ENCODE measurements around the gene LSS. TPM values are rescaled to one million over a fixed set of nuclear protein-coding genes. Genes with fewer than 3 reads are reported as not detected.
"Not testable (repeated sequence)": the region's sequence is repeated elsewhere in the genome, so short reads cannot be mapped to it uniquely, and the experiment has no call there.

LSS gene
- total RNA-seq, 1 donor from 2014 or later = 108 TPM

GRCh38 chr21:46149205-46149901 lies 79.2 kb downstream of the LSS start:
- intact Hi-C loops (cut with DNase I) = no loop called here
- Histone ChIP-seq H3K4me3 (no peak overlapping the region), H3K36me3 (no peaks in the 10 kb centered on the region), H3K9me3 (no peaks in the 10 kb centered on the region), H3K27ac (no peak overlapping the region), H3K27me3 (no peaks in the 10 kb centered on the region), H3K4me1 (peaks cover 10% of the 10 kb centered on the region)
- ATAC-seq (no peak), DNase-seq (peak; percentile 44)
- no peak for TF ChIP-seq CTCF (IDR thresholded peaks at IDR 0.05)

GRCh38 chr21:46148106-46148505 lies 80.5 kb downstream of the LSS start:
- ATAC-seq = no peak
- Histone ChIP-seq H3K4me1 (peaks cover 3% of the 10 kb centered on the region), H3K9me3 (no peaks in the 10 kb centered on the region), H3K36me3 (no peaks in the 10 kb centered on the region), H3K4me3 (no peak overlapping the region), H3K27me3 (no peaks in the 10 kb centered on the region), H3K27ac (no peak overlapping the region)
- TF ChIP-seq CTCF (IDR thresholded peaks at IDR 0.05) = no peak
- DNase-seq = no peak
- intact Hi-C loops (cut with DNase I) = no loop called here

GRCh38 chr21:46147429-46147828 lies 81.1 kb downstream of the LSS start:
- TF ChIP-seq CTCF (IDR thresholded peaks at IDR 0.05) = peak; percentile 36
- H3K27ac ChIP-seq; H3K9me3 ChIP-seq; ATAC-seq; DNase-seq; H3K4me1 ChIP-seq; H3K4me3 ChIP-seq; H3K36me3 ChIP-seq; H3K27me3 ChIP-seq; intact Hi-C loops (cut with DNase I): not testable (repeated sequence)

- H3K9me3 ChIP-seq = no peaks in the 10 kb centered on the region
- H3K27ac ChIP-seq = no peak overlapping the region
- no peak for ATAC-seq
- no peak overlapping the region for H3K4me3 ChIP-seq
- no peaks in the 10 kb centered on the region for H3K4me1 ChIP-seq
- no peak for TF ChIP-seq CTCF (IDR thresholded peaks at IDR 0.05)
- H3K27me3 ChIP-seq = no peaks in the 10 kb centered on the region
- DNase-seq = no peak
- intact Hi-C loops (cut with DNase I) = no loop called here
- no peaks in the 10 kb centered on the region for H3K36me3 ChIP-seq
Measured at GRCh38 chr21:46146856-46147255, 81.7 kb downstream of the LSS start.

GRCh38 chr21:46145840-46146691 lies 82.5 kb downstream of the LSS start:
- no peaks in the 10 kb centered on the region for H3K4me1 ChIP-seq
- no peaks in the 10 kb centered on the region for H3K36me3 ChIP-seq
- no peak for TF ChIP-seq CTCF (IDR thresholded peaks at IDR 0.05)
- no peaks in the 10 kb centered on the region for H3K9me3 ChIP-seq
- no peak overlapping the region for H3K27ac ChIP-seq
- DNase-seq (no peak), ATAC-seq (no peak)
- no peak overlapping the region for H3K4me3 ChIP-seq
- intact Hi-C loops (cut with DNase I) = no loop called here
- H3K27me3 ChIP-seq = no peaks in the 10 kb centered on the region

Data from upper lobe of right lung (tissue), 1 donor.